RPMI8226 (cell line): ENCODE measurements around the gene ERBB2.
"Not testable (repeated sequence)": the region's sequence is repeated elsewhere in the genome, so short reads cannot be mapped to it uniquely, and the experiment has no call there.

ENCODE experiments used
- DNase-seq: peaks from one replicate; pipeline ENCODE4 v3.0.0-alpha.2; 2015

Gene ERBB2

GRCh38 chr17:39750131-39751015, 50.5 kb downstream of the ERBB2 start:
- no peak for DNase-seq

- DNase-seq, result no peak
Measured at GRCh38 chr17:39751016-39751543, 51.2 kb downstream of the ERBB2 start.

GRCh38 chr17:39751637-39752036, 51.8 kb downstream of the ERBB2 start:
- no peak for DNase-seq

- DNase-seq, result no peak
Measured at GRCh38 chr17:39752241-39752881, 52.5 kb downstream of the ERBB2 start.

- DNase-seq, result peak; percentile 71
Measured at GRCh38 chr17:39753514-39754160, 53.8 kb downstream of the ERBB2 start.

GRCh38 chr17:39754161-39754957, 54.5 kb downstream of the ERBB2 start:
- peak; percentile 98 for DNase-seq

GRCh38 chr17:39754958-39755553, 55.2 kb downstream of the ERBB2 start:
- peak; percentile 51 for DNase-seq

- DNase-seq, result peak; percentile 87
Measured at GRCh38 chr17:39755554-39756379, 55.9 kb downstream of the ERBB2 start.

- peak; percentile 70 for DNase-seq
Measured at GRCh38 chr17:39756380-39757079, 56.7 kb downstream of the ERBB2 start.

- DNase-seq, result no peak
Measured at GRCh38 chr17:39757176-39757662, 57.4 kb downstream of the ERBB2 start.

- peak; percentile 25 for DNase-seq
Measured at GRCh38 chr17:39757931-39758873, 58.3 kb downstream of the ERBB2 start.

- no peak for DNase-seq
Measured at GRCh38 chr17:39759204-39759603, 59.3 kb downstream of the ERBB2 start.

GRCh38 chr17:39761861-39762496, 62.1 kb downstream of the ERBB2 start:
- DNase-seq, result no peak

GRCh38 chr17:39763051-39763820, 63.4 kb downstream of the ERBB2 start:
- no peak for DNase-seq

- DNase-seq, result not testable (repeated sequence)
Measured at GRCh38 chr17:39764171-39764570, 64.3 kb downstream of the ERBB2 start.

GRCh38 chr17:39765175-39765574, 65.3 kb downstream of the ERBB2 start:
- no peak for DNase-seq

- no peak for DNase-seq
Measured at GRCh38 chr17:39765766-39766165, 65.9 kb downstream of the ERBB2 start.

GRCh38 chr17:39767147-39767546, 67.3 kb downstream of the ERBB2 start:
- DNase-seq, result no peak
